Stomach (tissue), 4 donors: ENCODE measurements around the gene LRP1.

Experiments
- CTCF ChIP-seq, 7 experiments: fragments of 450-650 bp in 4 of 7; fragments of 200-600 bp in 3 of 7; sonication (generic) in 3 of 7; IDR thresholded peaks; one replicate each; pipeline ENCODE4 v1.5.1; 2016 to 2019; ENCODE audit warnings: antibody characterized with exemption in 7 of 7, control low read depth in 2 of 7, mild to moderate bottlenecking in 1 of 7
- EP300 ChIP-seq: sonication (generic); formaldehyde crosslinking; IDR thresholded peaks from one replicate; pipeline ENCODE4 v1.6.1; 2017; ENCODE audit warnings: antibody characterized with exemption
- POLR2A ChIP-seq, 4 donors: fragments of 450-650 bp; IDR thresholded peaks; one replicate each; pipeline ENCODE4 v1.6.1; 2016; ENCODE audit warnings: antibody characterized with exemption in 4 of 4, control low read depth in 2 of 4, mild to moderate bottlenecking in 1 of 4, moderate library complexity in 1 of 4

GRCh38 chr12:57219993-57220754 lies 91.9 kb downstream of the LRP1 start:
- TF ChIP-seq CTCF (IDR thresholded peaks at IDR 0.05) (no peak), EP300 (no peak), POLR2A (IDR thresholded peaks at IDR 0.05) (no peak)
